NCI-H2227 treated with DMSO at 0.1 percent for 48 hours (cell line): ENCODE data around the gene RBM15.

Experiments used
- DNase-seq: peaks from one replicate; lab custom pipeline; 2025; lab: John Stamatoyannopoulos, UW

Gene RBM15

DNA sequence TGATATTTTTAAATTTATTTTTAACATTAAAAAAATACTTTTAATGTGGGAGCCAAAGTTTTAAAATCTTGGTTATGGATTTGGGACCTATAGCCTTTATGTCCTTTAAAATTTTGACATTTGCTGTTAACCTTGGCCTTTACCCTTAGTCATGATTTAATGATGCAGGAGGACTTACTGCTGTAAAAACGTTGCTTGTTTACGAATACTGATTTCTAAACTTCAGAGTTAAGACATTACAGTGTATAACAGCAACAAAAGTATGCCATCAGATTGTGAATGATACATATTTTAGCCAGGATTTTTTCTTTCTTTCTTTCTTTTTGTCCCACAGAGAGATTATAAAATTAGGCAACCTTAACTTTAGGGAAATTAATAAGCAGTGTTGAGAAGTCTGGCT, 8.9 kb downstream of the RBM15 start:
- DNase-seq: no peak

DNA sequence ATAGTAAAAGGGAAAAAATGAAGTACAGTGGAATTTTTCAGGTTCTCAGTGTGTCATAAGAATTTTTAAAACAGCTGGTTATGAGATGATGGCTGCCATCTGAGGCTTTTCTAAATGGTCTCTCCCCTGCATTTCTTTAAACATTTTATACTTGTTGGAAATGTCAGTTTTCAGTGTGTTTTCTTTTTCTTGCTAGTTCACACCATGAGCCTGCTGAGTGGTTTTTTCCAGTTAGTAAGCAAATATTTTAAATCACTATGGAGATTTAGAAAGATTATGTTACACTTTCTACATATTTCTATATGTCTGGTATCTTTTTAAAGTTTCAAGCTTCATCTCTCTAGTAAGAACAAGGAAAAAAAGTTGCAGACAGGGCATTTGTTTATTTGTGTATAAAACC, 9.6 kb downstream of the RBM15 start:
- DNase-seq: no peak

- DNase-seq: no peak
Measured at GRCh38 chr1:110350360-110350759, 11.2 kb downstream of the RBM15 start.

DNA sequence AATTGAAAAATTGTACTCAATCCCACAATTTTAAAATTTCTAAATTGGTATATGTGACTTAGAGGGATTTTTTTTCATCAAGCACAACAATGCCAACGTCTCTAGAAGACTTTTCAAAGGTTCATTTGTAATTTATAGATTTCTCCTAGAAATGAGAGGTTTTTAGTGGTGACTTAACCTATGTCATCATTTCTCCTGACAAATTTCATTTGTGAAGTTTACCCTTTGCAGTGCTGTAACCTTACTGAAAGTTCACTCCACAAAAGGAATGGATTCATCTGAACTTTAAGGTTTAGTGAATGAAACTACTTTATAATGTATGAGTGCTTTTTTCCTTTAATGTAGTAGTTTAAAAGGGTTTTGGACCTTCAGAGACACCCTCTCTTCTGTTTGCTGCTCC, 16.1 kb downstream of the RBM15 start:
- no peak for DNase-seq

GRCh38 chr1:110356379-110356778, 17.2 kb downstream of the RBM15 start:
- no peak for DNase-seq

DNA sequence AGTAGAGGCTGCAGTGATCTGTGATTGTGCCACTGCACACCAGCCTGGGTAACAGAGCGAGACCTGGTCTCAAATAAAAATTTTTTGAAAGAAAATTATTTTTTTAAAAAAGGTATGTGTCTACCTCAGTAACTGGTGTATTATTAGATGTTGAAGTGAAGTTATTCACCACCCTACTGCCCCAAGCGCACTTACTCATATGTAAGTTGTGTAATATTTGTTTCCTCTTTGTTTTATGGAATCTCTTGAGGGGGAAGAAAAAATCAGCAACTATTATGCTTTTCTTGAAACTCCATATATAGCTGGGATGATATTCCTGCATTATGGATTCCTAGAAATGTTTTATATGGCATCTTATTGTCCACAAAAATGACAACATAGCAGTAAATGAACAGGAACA, 21.3 kb downstream of the RBM15 start:
- no peak for DNase-seq

DNA sequence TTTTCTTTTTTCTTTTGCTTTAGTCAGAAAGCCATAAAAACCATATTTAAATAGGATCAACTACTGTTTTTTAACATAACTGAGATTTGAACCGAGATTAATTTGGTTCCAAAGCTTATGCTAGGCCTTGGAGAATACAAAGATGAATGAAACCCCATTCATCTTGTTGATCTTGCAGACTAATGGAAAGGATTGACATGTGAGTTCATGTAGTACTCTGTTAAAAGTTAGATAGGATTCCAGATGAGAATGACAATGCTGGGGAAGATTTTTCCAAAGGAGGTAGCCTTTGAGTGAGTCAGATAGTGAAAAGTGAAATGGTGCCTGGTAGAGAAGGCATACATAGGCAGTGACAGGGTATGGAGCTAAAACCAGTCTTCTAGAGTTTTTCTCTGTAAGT, 22.7 kb downstream of the RBM15 start:
- no peak for DNase-seq

DNA sequence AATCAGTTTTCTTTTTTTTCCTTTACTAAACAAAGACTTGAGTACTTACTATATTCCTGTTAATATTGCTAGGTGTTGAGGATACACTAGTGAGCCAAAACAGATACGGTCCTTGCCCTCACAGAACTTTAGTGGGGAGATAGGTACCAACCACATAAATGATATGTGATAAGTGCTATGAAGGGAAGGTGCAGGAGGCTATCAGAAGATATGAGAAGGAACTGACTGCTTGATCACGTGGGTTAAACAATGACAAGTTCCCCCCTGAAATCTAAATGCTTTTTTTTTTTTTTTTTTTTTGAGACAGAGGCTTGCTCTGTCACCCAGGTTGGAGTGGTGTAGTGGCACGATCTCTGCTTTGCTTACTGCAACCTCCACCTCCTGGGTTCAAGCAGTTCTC, 25.0 kb downstream of the RBM15 start:
- DNase-seq: no peak

GRCh38 chr1:110370827-110371226, 31.6 kb downstream of the RBM15 start:
- no peak for DNase-seq

GRCh38 chr1:110375490-110375889, 36.3 kb downstream of the RBM15 start:
- DNase-seq: no peak

DNA sequence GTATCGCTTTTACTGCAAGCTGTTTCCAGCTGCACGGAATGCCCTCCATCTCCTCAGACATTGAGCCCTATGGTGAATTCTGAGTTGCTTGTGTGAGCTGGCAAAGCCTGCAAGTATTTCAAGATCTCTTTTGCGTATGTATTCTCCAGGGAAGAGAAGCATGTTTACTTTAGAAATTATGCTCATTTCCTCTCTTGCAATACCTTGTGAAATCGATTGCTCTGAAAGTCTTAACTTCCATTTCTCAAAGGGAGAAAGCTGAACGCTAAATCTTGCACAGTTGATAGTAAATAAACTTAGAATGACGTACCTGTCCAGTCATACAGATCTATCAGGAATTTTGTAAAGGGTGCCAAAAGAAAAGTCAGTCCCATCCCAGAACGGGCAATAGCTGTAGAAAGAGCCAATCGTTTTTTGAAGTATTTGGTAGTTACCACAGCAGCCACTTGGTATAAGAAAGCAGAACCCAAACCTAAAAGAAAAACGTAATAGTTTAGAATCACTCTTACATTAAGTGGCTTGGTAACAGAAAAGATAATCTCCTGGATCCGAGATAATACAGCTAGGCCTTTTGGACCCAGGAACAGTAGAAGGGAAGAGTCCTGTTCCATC, 41.6 kb downstream of the RBM15 start:
- DNase-seq: no peak

GRCh38 chr1:110383251-110383990, 44.2 kb downstream of the RBM15 start:
- DNase-seq: no peak

GRCh38 chr1:110384581-110385321, 45.6 kb downstream of the RBM15 start:
- DNase-seq: no peak

DNA sequence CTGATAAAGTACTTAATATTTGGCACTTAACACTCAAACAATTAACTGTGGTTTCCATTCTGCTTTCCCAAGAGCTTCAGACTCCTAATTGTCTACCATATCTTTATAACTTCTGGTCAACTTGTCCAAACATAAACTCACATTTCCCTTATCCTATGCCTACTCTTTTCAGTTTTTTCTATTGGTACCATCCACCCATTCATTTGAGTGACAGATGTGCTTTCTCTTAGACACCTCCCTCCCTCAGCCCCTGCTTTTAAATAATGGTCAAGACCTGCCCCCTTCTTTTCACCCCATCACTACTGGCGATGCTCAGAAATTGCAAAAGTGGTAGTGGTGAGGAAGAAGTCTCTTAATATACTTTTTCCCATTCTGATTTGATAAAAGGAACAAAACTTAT, 46.2 kb downstream of the RBM15 start:
- no peak for DNase-seq

GRCh38 chr1:110387048-110387754, 48.0 kb downstream of the RBM15 start:
- DNase-seq: no peak

DNA sequence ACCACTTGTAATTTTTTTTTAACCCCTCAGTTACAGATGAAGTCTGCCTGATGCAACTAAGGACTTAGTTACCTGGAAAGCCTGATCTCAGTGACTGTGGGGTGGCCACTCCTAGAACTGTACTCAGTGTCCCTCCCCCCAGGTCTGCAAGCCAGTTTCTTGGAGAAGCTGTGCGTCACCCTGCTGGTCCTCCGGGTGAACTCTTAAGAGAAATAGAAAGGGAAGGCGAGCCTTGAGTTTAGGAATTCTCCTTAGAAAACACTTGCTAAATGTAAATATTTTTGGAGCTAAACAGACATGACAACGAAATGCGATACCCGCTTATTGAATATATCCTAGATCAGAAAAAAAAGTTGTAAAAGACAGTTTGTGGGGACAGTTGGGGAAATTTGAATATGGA, 50.9 kb downstream of the RBM15 start:
- no peak for DNase-seq

GRCh38 chr1:110390692-110391245, 51.6 kb downstream of the RBM15 start, which contains the start of gene SLC16A4:
Gene SLC16A4, minus strand, starts transcription at chr1:110391026. Its CDS starts 1,703 bp downstream, at chr1:110389323.
- DNase-seq: peak; percentile 32

GRCh38 chr1:110393286-110393685, 54.1 kb downstream of the RBM15 start:
- DNase-seq: no peak

DNA sequence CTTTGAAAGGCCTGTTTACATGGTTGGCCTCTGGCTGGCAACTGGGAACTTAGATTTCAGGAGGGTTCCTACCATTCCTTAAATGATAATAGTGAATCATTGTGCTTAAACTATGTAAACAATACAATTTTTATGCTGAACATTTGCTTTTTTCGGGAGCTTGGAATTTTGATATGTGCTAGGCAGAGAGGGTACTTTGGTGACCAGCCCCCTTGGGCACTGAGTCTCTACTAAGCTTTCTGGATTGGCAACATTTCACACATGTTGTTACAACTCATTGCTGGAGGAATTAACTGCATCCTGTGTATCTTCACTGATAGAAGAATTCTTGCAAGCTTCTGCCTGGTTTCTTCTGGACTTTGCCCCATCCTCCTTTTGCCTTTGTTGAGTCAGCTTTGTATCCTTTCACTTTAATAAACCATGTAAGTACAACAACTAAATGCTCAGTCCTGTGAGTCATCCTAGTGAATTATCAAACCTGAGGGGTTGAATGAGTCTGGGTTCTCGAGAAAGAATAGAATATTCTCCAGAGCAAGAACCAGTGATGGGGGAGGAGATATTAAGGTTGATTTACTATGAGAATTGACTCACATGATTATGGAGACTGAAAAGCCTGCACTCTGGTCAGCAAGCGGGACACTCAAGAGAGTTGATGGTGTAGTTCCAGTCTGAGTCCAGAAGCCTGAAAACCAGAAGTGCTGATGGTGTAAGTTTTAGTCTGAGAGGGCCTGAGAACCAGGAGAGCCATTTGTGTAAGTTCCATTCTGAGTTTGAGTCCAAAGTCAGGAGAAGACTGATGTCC, 54.7 kb downstream of the RBM15 start:
- DNase-seq: no peak

GRCh38 chr1:110394493-110394820, 55.3 kb downstream of the RBM15 start:
- DNase-seq: no peak
